ENCODE data around the gene TAS1R1. TPM values are rescaled to one million over a fixed set of nuclear protein-coding genes. Genes with fewer than 3 reads are reported as not detected.

The TAS1R1 gene
- total and polyA plus RNA-seq, 9 of the 15 experiments (the other 6 are each of a cell fraction or from before 2014, with no cell fraction given): 0.06 TPM; not detected in 8

DNA sequence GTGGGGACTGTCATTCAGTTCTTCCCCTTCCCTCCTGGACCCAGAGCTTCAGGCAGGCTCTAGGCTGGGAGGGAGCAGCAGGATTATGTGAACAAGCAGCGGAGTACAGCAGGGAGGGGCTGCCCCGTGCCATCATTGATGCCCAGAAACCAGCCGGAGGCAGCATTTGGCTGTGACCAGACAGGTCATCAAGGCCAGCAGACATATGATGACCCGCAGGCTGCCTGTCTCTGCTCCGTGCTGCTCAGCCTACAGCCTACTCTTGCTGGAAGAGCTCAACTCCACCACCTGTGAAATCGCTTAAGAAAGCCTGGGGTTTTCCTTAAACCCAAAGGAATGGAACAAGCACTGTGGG, 42.6 kb downstream of the TAS1R1 start:
- TF ChIP-seq, protein P1, sequence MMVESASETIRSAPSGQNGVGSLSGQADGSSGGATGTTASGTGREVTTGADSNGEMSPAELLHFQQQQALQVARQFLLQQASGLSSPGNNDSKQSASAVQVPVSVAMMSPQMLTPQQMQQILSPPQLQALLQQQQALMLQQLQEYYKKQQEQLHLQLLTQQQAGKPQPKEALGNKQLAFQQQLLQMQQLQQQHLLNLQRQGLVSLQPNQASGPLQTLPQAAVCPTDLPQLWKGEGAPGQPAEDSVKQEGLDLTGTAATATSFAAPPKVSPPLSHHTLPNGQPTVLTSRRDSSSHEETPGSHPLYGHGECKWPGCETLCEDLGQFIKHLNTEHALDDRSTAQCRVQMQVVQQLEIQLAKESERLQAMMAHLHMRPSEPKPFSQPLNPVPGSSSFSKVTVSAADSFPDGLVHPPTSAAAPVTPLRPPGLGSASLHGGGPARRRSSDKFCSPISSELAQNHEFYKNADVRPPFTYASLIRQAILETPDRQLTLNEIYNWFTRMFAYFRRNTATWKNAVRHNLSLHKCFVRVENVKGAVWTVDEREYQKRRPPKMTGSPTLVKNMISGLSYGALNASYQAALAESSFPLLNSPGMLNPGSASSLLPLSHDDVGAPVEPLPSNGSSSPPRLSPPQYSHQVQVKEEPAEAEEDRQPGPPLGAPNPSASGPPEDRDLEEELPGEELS (CRISPR knock-in tag; IDR thresholded peaks at IDR 0.05; ENCODE audit: borderline replicate concordance): no peak; the same call in 1 of the 2 replicates
- TF ChIP-seq EWSR1 (IDR thresholded peaks at IDR 0.05; ENCODE audit: borderline replicate concordance, low read depth, partially characterized antibody): no peak
- no peak for TF ChIP-seq TCF3 (CRISPR knock-in tag; IDR thresholded peaks at IDR 0.05)
- no peak for TF ChIP-seq PHF20 (IDR thresholded peaks at IDR 0.05; ENCODE audit: partially characterized antibody)
- 0 out of 4 replicates have a peak, but pooled peaks of 1 of the 2 experiments have one; percentile 48 for TF ChIP-seq FOXA3 (CRISPR knock-in tag; conservative IDR thresholded peaks at IDR 0.05 in 1 of 2, IDR thresholded peaks at IDR 0.05 in 1 of 2)
- H3K9me3 ChIP-seq (replicated peaks; ENCODE audit: control insufficient read depth, insufficient read depth, low read depth, low read length): no peaks in the 10 kb centered on the region
- in situ Hi-C loops (cut with MboI): no loop called here
- ATAC-seq (no peak), FAIRE-seq (no peak), DNase-seq (ENCODE audit: extremely low read depth in 1 of 4, low spot score in 3 of 4) (no peak)
- no TSS peak for BruUV-seq (replicated peaks)
- peaks cover 57% of the 10 kb centered on the region for H4K20me1 ChIP-seq (replicated peaks; ENCODE audit: control insufficient read depth, insufficient read depth, low read length)
- H3K27ac ChIP-seq (ENCODE audit: extremely low read depth, low read depth, low read length): no peak overlapping the region
- no peak overlapping the region for H3K4me3 ChIP-seq
- WGBS (ENCODE audit: insufficient coverage, low coverage, missing lambda C conversion rate): 93% methylated on average over 5 of the region's 6 CpGs
- no peak overlapping the region for H3K4me2 ChIP-seq (ENCODE audit: insufficient read depth, low read length)
- H3K27me3 ChIP-seq (ENCODE audit: control insufficient read depth in 2 of 2, insufficient read depth in 2 of 2, low read length in 2 of 2): no peaks in the 10 kb centered on the region
- H3K9me1 ChIP-seq (ENCODE audit: control insufficient read depth, insufficient read depth, low read length): peaks cover 23% of the 10 kb centered on the region
- POLR2A ChIA-PET: interaction anchor here (0.6 to 10.7 kb wide), 6 partner anchors 12 to 336 kb away, joined by 3 to 221 read pairs (median 3); partner anchors contain the start of gene ZBTB48
- H2AFZ ChIP-seq (ENCODE audit: low read depth, low read length): no peak overlapping the region
- peak overlapping the region in 1 of 2 experiments; percentile 60; a peak in 2 of 4 replicates for H3K9ac ChIP-seq (ENCODE audit: insufficient read depth in 1 of 2, low read depth in 2 of 2, low read length in 2 of 2)
- peaks cover 78% of the 10 kb centered on the region for H3K79me2 ChIP-seq (ENCODE audit: control insufficient read depth, insufficient read depth, low read length)
- CTCF ChIA-PET (ENCODE audit: low intra/inter-chr PET ratio): no interaction called here
- H3K4me1 ChIP-seq (replicated peaks in 1 of 2; ENCODE audit: control insufficient read depth in 2 of 2, insufficient read depth in 2 of 2, low read length in 2 of 2): peaks cover 23 to 55% of the 10 kb centered on the region in 2 experiments
- intact Hi-C loops (cut with micrococcal nuclease): no loop called here
- H3K36me3 ChIP-seq (ENCODE audit: control insufficient read depth, insufficient read depth, low read length): peaks cover 79% of the 10 kb centered on the region
